Testis (tissue), 2 donors: ENCODE measurements around the gene GCHFR.

Experiments
- POLR2A ChIP-seq: fragments of 450-650 bp; IDR thresholded peaks from one replicate; pipeline ENCODE4 v1.6.1; 2017; ENCODE audit warnings: antibody characterized with exemption, mild to moderate bottlenecking, moderate library complexity
- TF ChIP-seq, protein P1 (sequence below), 3 experiments: fragments of 450-650 bp in 2 of 3; fragments of 200-600 bp in 1 of 3; sonication (generic) in 1 of 3; IDR thresholded peaks; one replicate each; pipeline ENCODE4 v1.5.1; 2016 to 2019; ENCODE audit warnings: antibody characterized with exemption in 3 of 3, mild to moderate bottlenecking in 2 of 3, moderate library complexity in 1 of 3

DNA sequence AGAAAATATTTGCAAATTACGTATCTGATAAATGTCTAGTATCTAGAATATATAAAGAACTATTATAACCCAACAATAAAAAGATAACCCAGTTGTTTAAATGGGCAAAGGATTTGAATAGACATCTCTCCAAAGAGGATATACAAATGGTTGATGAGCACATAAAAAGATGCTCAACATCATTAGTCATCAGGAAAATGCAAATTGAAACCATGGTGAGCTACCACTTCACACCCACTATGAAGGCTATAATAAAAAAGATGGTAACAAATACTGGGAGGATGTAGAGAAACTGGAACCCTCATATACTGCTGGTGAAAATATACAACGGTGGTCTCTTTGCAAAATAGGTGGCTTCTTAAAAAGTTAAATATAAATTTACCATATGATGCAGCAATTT, 40.9 kb upstream of the GCHFR start:
- TF ChIP-seq, protein P1, sequence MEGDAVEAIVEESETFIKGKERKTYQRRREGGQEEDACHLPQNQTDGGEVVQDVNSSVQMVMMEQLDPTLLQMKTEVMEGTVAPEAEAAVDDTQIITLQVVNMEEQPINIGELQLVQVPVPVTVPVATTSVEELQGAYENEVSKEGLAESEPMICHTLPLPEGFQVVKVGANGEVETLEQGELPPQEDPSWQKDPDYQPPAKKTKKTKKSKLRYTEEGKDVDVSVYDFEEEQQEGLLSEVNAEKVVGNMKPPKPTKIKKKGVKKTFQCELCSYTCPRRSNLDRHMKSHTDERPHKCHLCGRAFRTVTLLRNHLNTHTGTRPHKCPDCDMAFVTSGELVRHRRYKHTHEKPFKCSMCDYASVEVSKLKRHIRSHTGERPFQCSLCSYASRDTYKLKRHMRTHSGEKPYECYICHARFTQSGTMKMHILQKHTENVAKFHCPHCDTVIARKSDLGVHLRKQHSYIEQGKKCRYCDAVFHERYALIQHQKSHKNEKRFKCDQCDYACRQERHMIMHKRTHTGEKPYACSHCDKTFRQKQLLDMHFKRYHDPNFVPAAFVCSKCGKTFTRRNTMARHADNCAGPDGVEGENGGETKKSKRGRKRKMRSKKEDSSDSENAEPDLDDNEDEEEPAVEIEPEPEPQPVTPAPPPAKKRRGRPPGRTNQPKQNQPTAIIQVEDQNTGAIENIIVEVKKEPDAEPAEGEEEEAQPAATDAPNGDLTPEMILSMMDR (IDR thresholded peaks at IDR 0.05): no peak
- no peak for TF ChIP-seq POLR2A
